Epidermal melanocyte (primary cell): ENCODE results near the gene LIN52.
A peak's percentile ranks its signal among the peaks of the same experiment; 100 is the strongest.
"Not testable (repeated sequence)": the region's sequence is repeated elsewhere in the genome, so short reads cannot be mapped to it uniquely, and the experiment has no call there.

ENCODE experiments used
- DNase-seq: peaks from one replicate; pipeline ENCODE4 v3.0.0; 2011; ENCODE audit warnings: low spot score; ENCODE audit not compliant: insufficient read length

LIN52 gene

DNA sequence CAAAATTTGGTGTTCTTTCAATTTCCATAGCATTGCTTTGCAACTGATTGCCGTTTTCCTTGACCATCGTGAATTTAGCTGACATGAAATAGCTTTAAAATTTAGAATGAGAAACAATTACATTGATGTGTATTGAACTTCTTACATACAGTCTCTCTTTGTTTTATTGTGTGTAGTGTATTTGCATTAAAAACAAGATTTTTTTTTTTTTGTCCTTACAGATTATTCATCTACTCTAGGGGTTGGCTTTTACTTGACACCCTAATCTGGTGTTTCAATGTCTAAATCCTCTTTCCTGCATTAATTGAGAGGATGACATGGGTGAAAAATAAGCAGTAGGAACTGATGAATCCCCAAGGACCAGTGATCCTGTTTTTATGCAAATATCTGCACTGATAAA lies 20.6 kb downstream of the LIN52 start:
- no peak for DNase-seq

DNA sequence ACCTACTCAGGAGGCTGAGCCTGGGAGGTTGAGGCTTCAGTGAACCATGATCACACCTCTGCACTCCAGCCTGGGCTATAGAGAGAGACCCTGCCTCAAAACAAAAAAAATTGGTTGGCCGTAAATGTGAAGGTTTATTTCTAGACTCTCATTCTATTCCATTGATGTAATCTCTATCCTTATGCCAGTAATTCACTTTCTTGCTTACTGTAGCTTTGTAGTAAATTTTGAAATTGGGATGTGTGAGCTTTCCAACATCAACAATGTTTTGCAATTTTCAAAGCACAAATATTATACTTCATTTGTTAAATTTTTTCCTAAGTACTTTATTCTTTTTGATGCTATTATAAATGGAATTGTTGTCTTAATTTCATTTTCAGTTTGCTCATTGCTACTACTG lies 24.6 kb downstream of the LIN52 start:
- no peak for DNase-seq

DNA sequence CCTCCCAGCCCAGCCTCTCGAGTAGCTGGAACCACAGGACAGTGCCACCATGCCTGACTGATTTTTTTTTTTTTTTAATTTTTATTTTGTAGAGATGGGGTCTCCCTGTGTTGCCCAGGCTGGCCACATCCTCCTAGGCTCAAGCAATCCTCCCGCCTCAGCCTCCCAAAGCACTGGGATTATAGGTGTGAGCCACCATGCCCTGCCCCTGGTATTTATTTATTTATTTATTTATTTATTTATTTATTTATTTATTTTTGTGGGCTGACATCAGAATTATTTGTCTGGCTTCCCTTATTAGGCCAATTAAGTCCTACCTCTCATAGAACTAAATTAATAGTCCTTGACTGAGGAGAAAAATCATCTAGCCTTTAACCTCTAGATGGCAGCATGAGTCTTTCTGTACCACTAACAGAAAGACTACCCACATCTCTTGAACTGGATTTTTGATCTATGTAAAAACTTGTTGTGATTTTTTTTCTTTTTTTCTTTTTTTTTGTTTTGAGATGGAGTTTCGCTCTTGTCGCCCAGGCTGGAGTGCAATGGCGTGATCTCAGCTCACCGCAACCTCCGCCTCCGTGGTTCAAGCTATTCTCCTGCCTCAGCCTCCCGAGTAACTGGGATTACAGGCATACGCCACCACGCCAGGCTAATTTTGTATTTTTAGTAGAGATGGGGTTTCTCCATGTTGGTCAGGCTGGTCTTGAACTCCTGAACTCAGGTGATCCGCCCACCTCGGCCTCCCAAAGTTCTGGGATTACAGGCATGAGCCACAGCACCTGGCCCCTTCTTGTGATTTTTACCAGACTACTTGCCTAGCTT lies 26.9 kb downstream of the LIN52 start:
- DNase-seq, result peak; percentile 58

DNA sequence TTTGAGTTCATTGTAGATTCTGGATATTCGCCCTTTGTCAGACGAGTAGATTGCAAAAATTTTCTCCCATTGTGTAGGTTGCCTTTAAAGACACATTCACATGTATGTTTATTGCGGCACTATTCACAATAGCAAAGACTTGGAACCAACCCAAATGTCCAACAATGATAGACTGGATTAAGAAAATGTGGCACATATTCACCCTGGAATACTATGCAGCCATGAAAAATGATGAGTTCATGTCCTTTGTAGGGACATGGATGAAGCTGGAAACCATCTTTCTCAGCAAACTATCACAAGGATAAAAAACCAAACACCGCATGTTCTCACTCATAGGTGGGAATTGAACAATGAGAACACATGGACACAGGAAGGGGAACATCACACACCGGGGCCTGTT lies 40.7 kb downstream of the LIN52 start:
- DNase-seq, result not testable (repeated sequence)

DNA sequence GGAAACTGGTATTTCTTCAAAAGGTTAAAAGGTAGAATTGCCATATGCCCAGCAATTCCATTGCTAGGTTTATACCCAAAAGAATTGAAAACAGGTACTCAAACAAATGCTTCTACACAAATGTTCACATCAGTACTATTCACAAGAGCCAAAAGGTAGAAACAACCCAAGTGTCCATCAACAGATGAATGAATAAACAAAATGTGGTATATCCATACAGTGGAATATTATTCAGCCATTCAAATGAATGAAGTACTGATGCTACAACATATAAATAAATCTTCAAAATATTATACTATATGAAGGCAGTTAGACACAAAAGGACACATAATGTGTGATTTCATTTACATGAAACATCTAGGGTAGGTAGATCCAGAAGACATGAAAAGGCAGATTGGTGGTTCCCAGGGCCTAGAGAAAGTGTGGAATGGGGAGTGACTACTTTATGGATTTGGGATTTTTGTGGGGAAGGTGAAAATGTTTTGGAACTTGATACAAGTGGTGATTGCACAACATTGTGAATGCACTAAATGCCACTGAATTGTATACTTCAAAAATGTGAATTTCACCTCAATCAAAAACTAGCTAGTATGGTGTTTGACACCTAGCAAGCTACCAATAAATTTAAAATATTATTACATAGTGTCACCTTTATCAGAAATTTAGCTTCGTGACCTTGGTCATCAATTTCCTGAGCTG lies 41.7 kb downstream of the LIN52 start:
- DNase-seq, result no peak

DNA sequence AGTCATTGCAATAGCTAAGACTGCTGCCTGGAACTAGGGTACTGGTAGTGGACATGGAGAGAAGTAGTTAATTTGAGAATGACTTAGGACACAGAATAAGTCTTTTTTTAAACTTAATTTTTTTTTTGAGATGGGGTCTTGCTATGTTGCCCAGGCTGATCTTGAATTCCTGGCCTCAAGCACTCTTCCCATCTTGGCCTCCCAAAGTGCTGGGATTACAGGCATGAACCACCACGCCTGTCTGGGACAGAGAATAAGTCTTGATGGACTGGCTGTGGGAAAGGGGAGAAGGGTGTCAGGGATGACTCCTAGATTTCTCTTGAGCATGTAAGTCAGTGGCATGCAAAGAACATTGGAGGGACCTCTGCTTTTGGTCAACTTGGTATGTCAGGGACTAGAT lies 42.9 kb downstream of the LIN52 start:
- no peak for DNase-seq

DNA sequence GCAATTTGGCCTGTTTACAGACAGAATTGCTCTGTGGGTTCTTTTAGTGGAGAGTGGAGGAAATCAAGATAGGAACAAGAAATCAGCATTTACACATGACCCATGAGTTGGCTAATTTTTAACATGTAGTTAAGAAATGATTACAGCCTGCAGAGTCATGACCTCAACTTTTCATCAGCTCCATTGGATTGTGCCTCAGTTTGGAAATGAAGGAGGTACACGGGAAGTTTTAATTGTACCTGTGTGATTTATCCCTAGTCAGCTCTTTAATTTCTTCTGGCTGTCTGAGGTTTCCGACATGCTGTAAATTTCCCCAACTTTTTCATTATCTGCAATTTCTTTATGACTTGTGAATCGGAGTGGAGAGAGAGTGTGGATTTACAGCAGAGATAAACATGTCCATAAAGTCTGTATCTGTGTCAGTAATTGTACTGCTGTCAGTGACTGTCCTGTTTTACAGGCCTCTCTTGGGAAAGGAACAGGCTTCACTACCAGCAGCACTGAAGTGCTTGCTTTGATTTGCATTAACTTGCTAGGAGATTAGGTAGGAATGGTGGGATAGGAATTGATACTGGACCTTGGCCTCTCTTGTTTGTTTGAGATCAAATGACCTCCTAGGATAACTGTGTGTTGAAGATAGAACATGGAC lies 49.2 kb downstream of the LIN52 start:
- DNase-seq, result no peak

DNA sequence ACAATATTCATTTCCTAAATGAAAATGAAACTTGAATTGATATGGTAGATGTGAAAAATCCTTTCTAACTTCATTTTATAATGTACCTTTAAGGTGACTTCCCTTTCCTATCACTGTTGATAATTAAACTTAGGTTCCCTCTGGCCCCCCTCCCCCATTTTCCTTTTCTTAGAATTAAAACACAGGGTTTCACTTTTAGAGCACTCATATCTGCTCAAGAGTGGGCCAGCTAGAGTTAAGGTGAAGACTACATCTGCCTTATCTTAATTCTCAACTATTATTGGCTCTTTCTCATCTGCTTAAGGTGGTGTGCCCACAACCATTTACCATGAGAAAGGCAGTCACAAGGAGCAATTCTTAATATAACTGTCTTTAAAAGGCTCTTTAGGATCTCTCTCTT lies 49.7 kb downstream of the LIN52 start:
- DNase-seq, result no peak

DNA sequence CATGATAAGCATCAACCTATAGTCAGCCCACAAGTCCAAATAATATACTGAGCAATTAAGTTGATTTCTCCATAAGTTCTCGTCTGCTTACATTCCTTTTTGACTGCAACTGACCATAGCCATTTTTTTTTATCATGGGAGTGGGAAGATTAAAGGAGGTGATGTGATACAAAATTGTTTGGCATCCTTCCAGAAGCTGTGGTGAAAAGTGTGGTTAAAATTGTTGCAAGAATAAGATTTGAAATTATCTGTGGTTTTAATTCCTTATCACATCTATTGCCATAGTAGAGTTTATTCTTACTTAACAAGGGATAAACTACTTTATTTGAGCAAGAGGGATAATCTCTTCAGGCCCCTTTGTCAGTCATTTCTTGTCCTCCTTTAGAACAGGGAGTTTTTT lies 50.7 kb downstream of the LIN52 start:
- no peak for DNase-seq

DNA sequence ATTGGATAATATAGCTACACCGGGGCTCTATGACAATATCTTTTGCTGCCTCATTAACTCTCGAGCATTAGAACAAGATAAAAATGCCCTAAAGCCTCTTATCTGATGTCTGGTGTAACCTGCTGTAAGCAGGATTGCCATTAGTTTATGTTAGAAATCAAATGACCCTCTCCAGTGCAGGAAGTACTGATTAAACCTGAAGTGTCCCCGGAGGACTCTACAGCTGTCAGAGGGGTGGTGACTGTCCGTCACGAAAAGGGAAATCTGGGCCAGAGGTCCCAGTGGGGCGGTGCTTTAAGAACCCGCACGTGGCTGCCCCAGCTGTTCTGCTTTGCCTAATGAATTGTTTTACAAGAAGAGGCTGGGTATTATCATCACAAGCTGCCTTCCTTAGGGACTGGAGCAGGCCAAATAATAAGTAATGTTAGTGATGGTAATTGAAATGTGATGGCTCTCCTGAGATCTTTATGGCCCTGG lies 55.7 kb downstream of the LIN52 start:
- DNase-seq, result no peak

DNA sequence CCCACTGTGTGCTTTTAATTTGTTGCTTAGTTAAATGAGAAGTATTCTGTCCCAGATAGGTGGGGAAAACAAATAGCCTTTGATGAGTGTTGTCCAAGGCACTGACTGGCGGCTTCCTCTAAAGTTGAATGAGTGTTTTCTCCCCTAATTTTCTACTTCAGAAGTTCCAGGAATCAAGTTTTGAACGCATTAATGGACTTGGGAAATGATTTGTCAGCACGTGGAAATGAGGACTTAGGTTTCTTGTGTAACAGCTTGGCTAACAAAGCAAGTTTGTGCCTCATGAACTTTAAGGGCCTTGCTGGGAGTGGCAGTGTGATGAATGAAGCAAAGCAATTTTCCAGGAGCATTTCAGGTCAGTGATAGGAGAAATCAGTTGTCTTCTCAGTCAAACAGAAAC lies 56.9 kb downstream of the LIN52 start:
- DNase-seq, result no peak

DNA sequence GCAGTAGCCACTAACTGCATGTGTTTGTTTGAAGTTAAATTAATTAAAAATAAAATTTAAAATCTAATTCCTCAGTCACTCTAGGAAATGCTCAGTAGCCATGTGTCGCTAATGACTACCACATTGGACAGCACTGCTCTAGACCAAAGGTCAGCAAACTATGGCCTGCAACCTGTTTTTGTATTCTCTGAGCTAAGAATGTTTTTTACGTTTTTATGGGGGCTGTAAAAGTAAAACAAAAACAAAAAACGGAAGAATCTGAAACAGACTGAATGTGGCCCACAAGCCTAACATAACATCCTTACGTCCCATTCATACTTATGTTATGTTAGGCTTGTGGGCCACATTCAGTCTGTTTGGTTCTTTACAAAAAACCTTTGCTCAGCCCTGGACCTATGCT lies 57.8 kb downstream of the LIN52 start:
- no peak for DNase-seq

DNA sequence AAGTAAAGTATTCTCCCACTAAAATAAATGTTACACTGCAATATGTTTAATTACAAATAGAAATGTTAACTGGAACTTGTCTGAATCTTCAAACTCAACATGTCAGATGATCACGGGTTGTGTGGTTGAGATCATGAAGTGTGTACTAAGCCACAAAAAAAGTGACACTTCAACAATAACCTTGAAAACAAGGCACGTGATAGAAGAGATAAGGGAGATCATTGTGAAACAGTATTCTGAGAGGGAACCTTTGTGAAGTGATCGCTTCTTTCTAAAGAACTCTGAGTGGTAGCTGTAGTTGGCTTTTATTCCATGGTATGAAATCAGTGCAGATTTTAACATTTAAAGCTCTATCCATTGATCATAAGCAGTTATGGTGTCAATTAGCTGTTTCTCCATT lies 60.0 kb downstream of the LIN52 start:
- DNase-seq, result no peak

DNA sequence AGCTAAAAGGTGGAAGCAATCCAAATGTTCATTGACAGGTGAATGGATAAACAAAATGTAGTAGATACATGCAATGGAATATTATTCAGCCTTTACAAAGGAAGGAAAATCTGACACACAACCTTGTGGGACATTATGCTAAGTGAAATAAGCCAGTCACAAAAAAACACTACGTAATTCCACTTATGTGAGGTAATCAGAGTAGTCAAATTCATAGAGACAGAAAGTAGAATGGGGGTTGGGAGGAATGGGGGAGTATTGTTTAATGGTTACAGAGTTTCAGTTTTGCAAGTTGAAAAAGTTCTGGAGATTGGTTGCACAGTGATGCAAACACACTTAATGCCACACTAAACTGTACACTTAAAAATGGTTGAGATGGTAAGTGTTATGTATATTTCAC lies 62.8 kb downstream of the LIN52 start:
- no peak for DNase-seq

DNA sequence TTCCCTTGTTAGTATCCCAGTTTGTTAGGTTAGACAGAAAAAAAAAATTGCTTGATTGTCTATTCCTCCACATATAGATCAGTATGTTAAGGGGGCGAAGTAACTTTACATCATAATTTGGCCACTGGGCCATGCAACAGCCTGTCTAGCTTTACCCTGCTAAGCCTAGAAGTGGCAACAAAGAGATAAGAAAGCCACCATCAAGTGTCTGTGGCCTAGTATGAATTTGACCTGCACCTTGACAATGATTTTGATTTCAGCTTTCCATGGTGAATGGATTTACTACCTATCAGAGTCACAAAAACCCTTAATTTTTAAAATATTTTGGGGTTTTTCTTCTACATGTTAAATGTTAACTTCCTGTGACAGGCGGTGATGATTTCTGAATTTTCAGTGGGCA lies 63.9 kb downstream of the LIN52 start:
- no peak for DNase-seq

DNA sequence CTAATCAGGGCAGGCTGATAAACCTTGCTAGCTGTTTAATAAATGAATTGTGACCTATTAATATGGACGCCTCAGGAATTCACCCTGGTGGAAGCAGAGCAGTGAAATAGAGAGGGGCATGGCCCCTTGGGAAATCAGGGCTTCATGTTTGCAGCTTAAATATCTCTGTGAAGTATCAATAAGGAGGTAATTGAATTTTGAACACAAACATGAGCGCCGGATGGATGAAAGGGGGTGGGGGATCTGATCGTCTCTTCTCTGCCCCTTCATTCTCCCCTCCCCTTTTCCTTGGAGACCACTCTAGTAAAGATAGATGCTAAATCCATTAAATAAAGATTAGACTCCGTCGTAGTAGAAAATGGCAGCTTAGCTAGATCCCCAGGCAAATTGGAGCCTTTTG lies 70.5 kb downstream of the LIN52 start:
- DNase-seq, result no peak

DNA sequence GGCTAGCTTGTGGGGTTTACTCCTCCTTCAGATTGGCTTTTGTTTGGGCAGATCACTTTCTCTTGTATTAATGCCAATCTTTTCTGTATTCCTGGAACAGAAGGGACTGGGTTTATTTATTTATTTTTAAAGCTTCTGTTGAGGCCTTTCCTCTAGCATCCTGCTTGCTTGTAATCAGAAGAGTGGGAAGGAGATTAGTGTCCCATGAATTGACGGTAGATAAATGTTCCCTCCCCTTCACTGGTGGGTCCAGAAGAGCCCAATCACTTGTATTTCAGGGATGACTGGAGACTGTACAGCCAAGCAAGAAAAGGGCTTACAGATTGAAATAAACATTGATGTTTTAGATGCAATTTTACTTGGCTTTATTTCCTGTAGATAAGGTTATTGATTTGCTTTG lies 71.0 kb downstream of the LIN52 start:
- DNase-seq, result no peak

DNA sequence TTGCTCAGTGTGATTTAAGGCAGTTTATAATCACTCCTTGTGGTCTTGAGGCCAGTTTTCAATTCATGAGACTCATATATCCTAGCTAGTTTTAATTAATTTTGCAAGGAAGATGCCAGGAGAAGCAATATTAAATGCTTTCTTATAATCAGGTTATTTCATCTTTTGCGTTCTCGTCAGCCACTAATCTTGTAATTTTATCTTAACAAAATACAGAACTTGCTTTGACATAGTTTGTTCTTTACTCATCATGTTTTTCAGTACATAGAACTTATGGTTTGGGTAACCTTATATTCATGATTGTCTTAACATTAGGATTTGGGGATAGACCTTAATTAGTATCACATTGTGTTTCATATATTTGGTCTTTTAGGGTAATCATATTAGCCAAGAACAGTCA lies 76.0 kb downstream of the LIN52 start:
- DNase-seq, result no peak

DNA sequence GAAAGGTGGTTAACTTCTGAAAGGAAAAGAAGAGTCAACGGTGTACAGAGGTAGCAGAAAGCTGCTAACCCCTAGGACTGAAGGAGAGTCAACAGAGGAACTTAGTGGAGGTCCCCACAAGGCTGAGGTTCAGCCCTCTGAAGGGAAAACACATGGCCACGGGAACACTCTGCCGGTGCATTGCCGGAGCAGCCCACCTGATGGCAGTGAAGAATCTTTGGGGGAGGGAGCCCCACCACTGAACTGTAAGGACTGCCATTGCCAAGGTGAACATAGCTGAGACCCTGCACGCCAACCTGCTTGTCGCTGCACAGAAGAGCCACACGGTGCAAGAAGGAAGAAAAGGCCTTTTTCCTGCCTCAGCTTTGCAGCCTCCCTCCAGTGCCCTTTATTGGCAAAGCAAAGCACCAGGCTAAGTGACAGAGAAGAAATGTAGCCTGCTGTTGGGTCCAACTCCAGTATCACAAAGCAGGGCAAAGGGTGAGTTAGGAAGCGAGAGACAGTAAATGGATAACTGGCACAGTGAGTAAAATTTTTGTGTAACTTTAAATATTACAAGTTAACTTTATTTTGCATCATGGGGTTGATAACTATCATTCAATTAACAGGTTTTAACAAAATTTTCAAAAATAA lies 76.9 kb downstream of the LIN52 start:
- DNase-seq, result no peak

DNA sequence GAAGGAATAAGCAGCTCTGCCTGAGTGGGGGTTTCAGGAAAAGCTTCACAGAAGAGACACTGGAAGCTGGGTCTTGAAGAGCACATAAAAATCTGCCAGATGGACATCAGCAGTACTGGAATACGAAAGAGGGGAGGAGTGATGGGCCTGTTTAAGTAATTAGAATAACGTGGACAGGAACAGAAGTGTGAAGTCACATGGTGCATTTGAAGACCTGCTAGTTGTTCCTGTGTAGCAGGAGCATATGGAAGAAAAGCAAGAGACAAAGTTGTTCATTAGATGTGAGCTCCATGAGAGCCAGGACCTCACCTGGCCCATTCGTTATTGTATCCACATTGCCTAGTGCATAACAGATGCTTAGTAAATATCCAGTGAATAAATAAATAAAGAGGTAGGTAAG lies 85.2 kb downstream of the LIN52 start:
- DNase-seq, result no peak

DNA sequence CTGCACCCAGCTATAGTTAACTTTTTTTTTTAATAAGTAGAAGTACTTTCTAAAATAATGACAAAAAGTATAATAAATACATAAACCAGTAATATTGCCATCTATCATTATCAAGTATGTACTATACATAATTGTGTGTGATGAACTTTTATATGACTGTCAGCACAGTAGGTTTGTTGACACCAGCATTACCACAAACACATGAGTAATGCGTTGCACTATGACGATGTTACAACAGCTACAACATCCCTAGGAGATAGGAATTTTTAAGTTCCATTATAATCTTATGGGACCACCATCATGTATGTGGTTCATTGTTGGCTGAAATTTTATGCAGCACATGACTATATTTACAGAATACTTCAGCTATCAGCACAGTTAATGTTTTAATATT lies 91.6 kb downstream of the LIN52 start:
- no peak for DNase-seq

DNA sequence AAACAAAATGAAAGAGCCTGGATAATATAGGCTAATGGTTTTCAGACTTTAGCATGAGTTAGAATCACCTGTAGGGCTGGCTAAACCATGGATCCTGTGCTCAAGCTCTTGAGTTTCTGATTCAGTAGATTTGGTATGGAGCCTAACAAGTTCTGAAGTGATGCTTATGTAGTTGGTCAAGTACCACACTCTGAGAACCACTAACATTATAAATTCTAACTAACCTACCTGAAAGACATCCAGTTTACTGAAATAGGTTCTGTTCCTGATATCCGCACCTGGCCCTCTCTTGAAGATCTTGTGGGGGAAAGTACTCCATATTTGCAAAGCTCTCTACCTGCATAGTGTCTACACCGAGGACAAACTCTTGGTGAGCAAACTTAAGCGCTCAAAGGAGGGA lies 95.1 kb downstream of the LIN52 start:
- DNase-seq, result no peak
